Mesenchymal stem cell (in vitro differentiated cells and primary cell): ENCODE measurements around the gene TENM4.

Experiments
- DNase-seq: peaks from one replicate; pipeline ENCODE4 v3.0.0-alpha.2; 2013
- H2AFZ ChIP-seq: one replicate; pipeline ENCODE4 v1.6.1; 2013; ENCODE audit warnings: low read depth, mild to moderate bottlenecking, control low read depth, inconsistent platforms, low read length, moderate library complexity
- H2AK5ac ChIP-seq: 2 replicates; pipeline ENCODE4 v1.6.1; 2013; ENCODE audit warnings: low read length, moderate library complexity, mild to moderate bottlenecking, inconsistent platforms; ENCODE audit not compliant: severe bottlenecking
- H2BK120ac ChIP-seq: one replicate; pipeline ENCODE4 v1.6.1; 2013; ENCODE audit warnings: low read depth, mild to moderate bottlenecking, inconsistent platforms, low read length, moderate library complexity
- H2BK12ac ChIP-seq, 2 experiments: one replicate each; pipeline ENCODE4 v1.6.1; 2013; ENCODE audit warnings: inconsistent platforms in 2 of 2, low read length in 2 of 2, mild to moderate bottlenecking in 2 of 2, moderate library complexity in 2 of 2, control low read depth in 1 of 2
- H2BK15ac ChIP-seq: one replicate; pipeline ENCODE4 v1.6.1; 2013; ENCODE audit warnings: mild to moderate bottlenecking, low read depth, inconsistent platforms; ENCODE audit not compliant: poor library complexity, severe bottlenecking
- H2BK5ac ChIP-seq: 2 replicates; pipeline ENCODE4 v1.6.1; 2013; ENCODE audit warnings: low read depth, mild to moderate bottlenecking, low read length, control low read depth, inconsistent platforms; ENCODE audit not compliant: poor library complexity, severe bottlenecking
- H3K14ac ChIP-seq, 2 experiments: one replicate each; pipeline ENCODE4 v1.6.1; 2013; ENCODE audit warnings: inconsistent platforms in 2 of 2, low read length in 2 of 2, control low read depth in 1 of 2, mild to moderate bottlenecking in 1 of 2, moderate library complexity in 1 of 2
- H3K18ac ChIP-seq, 2 experiments: one replicate each; pipeline ENCODE4 v1.6.1; 2013; ENCODE audit warnings: inconsistent platforms in 2 of 2, low read length in 2 of 2, control low read depth in 1 of 2, low read depth in 1 of 2, mild to moderate bottlenecking in 1 of 2
- H3K23ac ChIP-seq, 2 experiments: one replicate each; pipeline ENCODE4 v1.6.1; 2013; ENCODE audit warnings: inconsistent platforms in 2 of 2, low read length in 2 of 2, mild to moderate bottlenecking in 2 of 2, moderate library complexity in 2 of 2, control low read depth in 1 of 2
- H3K27ac ChIP-seq: 2 replicates; pipeline ENCODE4 v1.5.1; 2013; ENCODE audit warnings: mild to moderate bottlenecking, moderate library complexity, low read length, control low read depth, inconsistent platforms; ENCODE audit not compliant: poor library complexity, severe bottlenecking
- H3K27me3 ChIP-seq, 2 experiments: 2 replicates each; pipeline versions ENCODE4 v1.6.1 to v1.7.0; 2013; ENCODE audit warnings: low read length in 2 of 2, mild to moderate bottlenecking in 2 of 2, moderate library complexity in 2 of 2, control low read depth in 1 of 2, inconsistent platforms in 1 of 2; ENCODE audit not compliant: control insufficient read depth in 1 of 2, insufficient read depth in 1 of 2
- H3K36me3 ChIP-seq, 2 experiments: 2 replicates each; pipeline versions ENCODE4 v1.6.1 to v1.7.0; 2013; ENCODE audit warnings: low read length in 2 of 2, control low read depth in 1 of 2, inconsistent platforms in 1 of 2, low read depth in 1 of 2, mild to moderate bottlenecking in 1 of 2; ENCODE audit not compliant: insufficient read depth in 2 of 2, control insufficient read depth in 1 of 2
- H3K4ac ChIP-seq, 2 experiments: one replicate each; pipeline ENCODE4 v1.6.1; 2013; ENCODE audit warnings: inconsistent platforms in 2 of 2, low read length in 2 of 2, mild to moderate bottlenecking in 2 of 2, moderate library complexity in 2 of 2, control low read depth in 1 of 2, low read depth in 1 of 2
- H3K4me1 ChIP-seq: 2 replicates; pipeline ENCODE4 v1.6.1; 2013; ENCODE audit warnings: low read depth, low read length, control low read depth; ENCODE audit not compliant: control insufficient read depth, insufficient read depth
- H3K4me2 ChIP-seq: 2 replicates; pipeline ENCODE4 v1.6.1; 2013; ENCODE audit warnings: low read length, mild to moderate bottlenecking, inconsistent platforms; ENCODE audit not compliant: poor library complexity, severe bottlenecking
- H3K4me3 ChIP-seq, 2 experiments: 2 replicates each; pipeline versions ENCODE4 v1.5.1 to v1.7.0; 2013; ENCODE audit warnings: low read length in 2 of 2, mild to moderate bottlenecking in 2 of 2, control low read depth in 1 of 2, low read depth in 1 of 2; ENCODE audit not compliant: insufficient read depth in 1 of 2
- H3K79me1 ChIP-seq: replicated peaks from 2 replicates; pipeline ENCODE4 v1.6.1; 2013; ENCODE audit warnings: mild to moderate bottlenecking, control low read depth, low read length, inconsistent platforms; ENCODE audit not compliant: poor library complexity, severe bottlenecking
- H3K9ac ChIP-seq: 2 replicates; pipeline ENCODE4 v1.7.0; 2013; ENCODE audit warnings: mild to moderate bottlenecking, low read length, moderate library complexity
- H3K9me3 ChIP-seq: 2 replicates; pipeline ENCODE4 v1.7.0; 2013; ENCODE audit warnings: mild to moderate bottlenecking, low read length; ENCODE audit not compliant: control insufficient read depth
- H4K8ac ChIP-seq: one replicate; pipeline ENCODE4 v1.6.1; 2013; ENCODE audit warnings: inconsistent platforms, mild to moderate bottlenecking, low read length, moderate library complexity
- H4K91ac ChIP-seq: one replicate; pipeline ENCODE4 v1.6.1; 2013; ENCODE audit warnings: mild to moderate bottlenecking, low read length, inconsistent platforms
- WGBS: methylation state at CpG from one replicate; pipeline ENCODE4 v1.1.7; 2013; ENCODE audit warnings: mixed read lengths; 5-methylcytosine and 5-hydroxymethylcytosine counted together

Gene TENM4

DNA sequence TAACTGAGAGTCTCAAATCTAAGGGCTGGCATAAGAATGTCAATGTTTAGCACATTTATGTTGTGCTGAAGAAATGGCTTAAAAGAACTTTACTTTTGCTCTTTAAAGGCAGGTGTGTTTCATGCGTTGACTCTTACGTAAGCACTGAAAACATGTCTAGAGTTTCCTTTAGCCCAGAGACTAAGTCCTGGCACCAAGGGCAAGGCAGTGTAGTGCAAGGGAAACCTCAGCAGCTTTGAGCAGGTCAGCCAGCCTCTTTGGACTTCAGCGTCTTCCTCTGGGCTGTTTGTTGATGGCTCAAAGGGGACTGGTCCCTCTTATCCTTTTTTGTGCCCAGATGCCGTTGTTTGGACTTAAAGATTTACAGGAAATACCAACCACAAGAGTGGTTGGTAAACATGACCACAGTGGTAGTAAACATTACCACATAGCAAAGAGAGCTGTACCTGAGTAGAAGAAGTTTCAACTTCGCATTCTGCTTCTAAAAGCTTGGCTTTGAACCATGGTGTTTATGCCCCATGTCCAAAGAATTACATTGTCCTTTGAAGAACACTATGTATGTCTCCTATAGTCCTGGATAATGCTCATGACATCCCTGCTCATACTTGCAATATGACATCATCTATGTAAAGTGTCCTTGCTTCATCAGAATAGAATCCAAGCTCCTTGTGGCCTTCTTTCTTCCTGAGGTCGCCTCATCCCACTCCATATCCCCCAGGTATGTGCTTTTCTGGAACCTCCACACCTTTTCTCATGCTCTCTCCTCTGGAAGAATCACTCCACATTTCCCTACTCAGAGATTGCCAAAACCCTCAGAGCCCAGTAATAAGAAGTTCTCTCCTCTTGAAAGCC lies 23.5 kb downstream of the TENM4 start:
- H2AFZ ChIP-seq, result no peak overlapping the region
- WGBS, result 63% methylated on average over 6 of the region's 6 CpGs
- no peak overlapping the region for H3K18ac ChIP-seq

DNA sequence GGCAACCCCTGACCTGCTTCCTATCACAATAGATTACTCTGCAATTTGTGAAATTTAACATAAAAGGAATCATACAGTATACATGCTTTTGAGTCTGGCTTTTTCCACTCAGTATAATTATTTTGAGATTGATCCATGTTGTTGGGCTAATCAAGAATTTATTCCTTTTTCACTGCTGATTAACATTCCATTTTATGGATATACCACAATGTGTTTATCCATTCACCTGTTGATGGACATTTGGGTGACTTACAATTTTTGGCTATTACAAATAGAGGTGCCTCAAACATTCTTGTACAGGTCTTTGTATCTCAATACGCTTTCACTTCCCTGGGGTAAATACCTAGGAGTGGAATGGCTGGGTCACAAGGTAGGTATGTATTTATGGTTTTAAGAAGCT lies 24.9 kb downstream of the TENM4 start:
- WGBS, result 100% methylated on average over 1 of the region's 1 CpG
- no peak overlapping the region for H2BK5ac ChIP-seq
- no peak overlapping the region for H2AFZ ChIP-seq
- H4K91ac ChIP-seq, result no peak overlapping the region
- no peaks in the 10 kb centered on the region for H3K36me3 ChIP-seq
- no peaks in the 10 kb centered on the region for H3K27me3 ChIP-seq
- H3K27ac ChIP-seq, result no peak overlapping the region
- H2BK12ac ChIP-seq, result no peak overlapping the region
- no peak overlapping the region for H3K14ac ChIP-seq
- H2BK15ac ChIP-seq, result no peak overlapping the region
- no peak overlapping the region for H2BK120ac ChIP-seq
- DNase-seq, result no peak
- no peaks in the 10 kb centered on the region for H3K79me1 ChIP-seq
- no peak overlapping the region for H2AK5ac ChIP-seq
- no peak overlapping the region for H3K23ac ChIP-seq
- H3K18ac ChIP-seq, result no peak overlapping the region
- no peak overlapping the region for H3K4me3 ChIP-seq
- H4K8ac ChIP-seq, result no peak overlapping the region
- no peak overlapping the region for H3K4me2 ChIP-seq
- H3K4ac ChIP-seq, result no peak overlapping the region
- no peak overlapping the region for H3K9ac ChIP-seq
- H3K4me1 ChIP-seq, result peaks cover 12% of the 10 kb centered on the region
- H3K9me3 ChIP-seq, result peaks cover 4% of the 10 kb centered on the region

More for the DNA sequence above, 23.5 kb downstream of the TENM4 start:
- Histone ChIP-seq H3K9me3 (peaks cover 4% of the 10 kb centered on the region), H3K9ac (no peak overlapping the region), H3K79me1 (no peaks in the 10 kb centered on the region), H2BK12ac (no peak overlapping the region), H3K4me1 (peaks cover 12% of the 10 kb centered on the region), H2AK5ac (no peak overlapping the region), H3K4me3 (no peak overlapping the region), H3K36me3 (no peaks in the 10 kb centered on the region), H3K4ac (no peak overlapping the region), H2BK5ac (no peak overlapping the region), H4K91ac (no peak overlapping the region), H3K23ac (no peak overlapping the region), H2BK120ac (no peak overlapping the region), H3K27ac (no peak overlapping the region), H4K8ac (no peak overlapping the region), H3K14ac (no peak overlapping the region), H3K27me3 (no peaks in the 10 kb centered on the region), H3K4me2 (no peak overlapping the region), H2BK15ac (no peak overlapping the region)
- peak; percentile 29 for DNase-seq

DNA sequence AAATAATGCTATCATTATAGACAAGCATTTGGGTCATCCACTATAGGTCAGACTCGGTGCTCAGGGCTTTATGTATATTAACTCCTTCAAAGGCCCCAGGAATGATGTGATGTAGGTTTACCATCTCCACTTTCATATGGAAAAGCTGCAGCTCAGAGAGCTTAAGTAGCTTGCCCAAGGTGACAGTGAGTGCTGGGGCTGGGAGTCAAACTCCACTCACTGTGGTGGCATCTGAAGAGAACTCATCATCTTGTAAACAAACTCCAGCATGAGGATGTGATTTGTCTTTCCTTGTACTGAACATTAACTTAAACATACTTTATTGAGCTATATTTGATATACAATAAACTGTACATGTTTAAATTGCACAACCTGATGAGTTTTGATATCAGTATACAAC lies 25.4 kb downstream of the TENM4 start:
- Histone ChIP-seq H2BK15ac (no peak overlapping the region), H3K14ac (no peak overlapping the region), H4K91ac (no peak overlapping the region), H2BK5ac (no peak overlapping the region), H3K79me1 (no peaks in the 10 kb centered on the region), H3K36me3 (no peaks in the 10 kb centered on the region), H4K8ac (no peak overlapping the region), H3K4ac (no peak overlapping the region), H2AK5ac (no peak overlapping the region), H2BK120ac (no peak overlapping the region), H3K4me3 (peak overlapping the region in 1 of 2 experiments; percentile 47), H2AFZ (no peak overlapping the region), H3K23ac (no peak overlapping the region), H3K4me2 (no peak overlapping the region), H3K9ac (peak overlapping the region; percentile 61), H3K4me1 (peaks cover 12% of the 10 kb centered on the region), H3K27ac (peak overlapping the region; percentile 71), H3K9me3 (peaks cover 4% of the 10 kb centered on the region), H3K18ac (no peak overlapping the region), H3K27me3 (no peaks in the 10 kb centered on the region), H2BK12ac (no peak overlapping the region)
- peak; percentile 30 for DNase-seq
- WGBS, result 50% methylated on average over 1 of the region's 1 CpG

DNA sequence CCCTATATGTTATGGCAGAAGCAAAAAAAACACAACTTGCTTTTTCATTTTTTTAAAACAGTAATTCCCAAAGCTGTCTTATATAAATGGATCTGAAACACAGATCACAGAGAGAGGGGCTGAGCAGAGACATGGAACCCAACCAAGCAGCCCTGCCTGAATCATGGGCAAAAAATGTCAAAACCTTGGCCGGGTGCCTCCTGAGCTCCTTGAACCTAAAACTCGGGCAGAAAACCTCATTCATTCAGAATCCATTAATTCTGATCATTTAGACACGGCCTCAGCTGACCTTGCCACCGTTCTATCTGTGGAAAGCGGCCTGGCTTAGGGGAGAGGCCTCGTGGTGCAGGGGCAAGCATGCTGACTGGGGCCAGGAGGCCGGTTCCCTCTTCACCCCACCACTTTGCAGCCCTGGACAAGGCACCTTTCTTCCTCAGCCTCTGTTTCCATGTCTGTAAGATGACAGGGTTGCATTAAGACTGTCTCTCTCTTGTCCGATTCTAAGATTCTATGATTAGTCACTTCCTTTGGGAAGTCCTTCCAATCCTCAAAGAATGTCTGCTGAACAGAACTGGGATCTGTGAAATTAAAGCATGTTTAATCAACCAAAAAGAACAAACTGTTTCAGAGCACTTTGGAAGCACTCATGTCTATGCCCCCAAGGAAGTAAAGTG lies 26.0 kb downstream of the TENM4 start:
- no peak overlapping the region for H4K8ac ChIP-seq
- peaks cover 12% of the 10 kb centered on the region for H3K4me1 ChIP-seq
- no peak overlapping the region for H2AK5ac ChIP-seq
- no peaks in the 10 kb centered on the region for H3K36me3 ChIP-seq
- H2BK12ac ChIP-seq, result peak overlapping the region in 1 of 2 experiments; percentile 47
- no peak overlapping the region for H3K14ac ChIP-seq
- H3K18ac ChIP-seq, result peak overlapping the region; percentile 3 to 69
- H2BK15ac ChIP-seq, result no peak overlapping the region
- peak overlapping the region; percentile 71 for H3K27ac ChIP-seq
- H3K4me3 ChIP-seq, result peak overlapping the region in 1 of 2 experiments; percentile 47
- H3K79me1 ChIP-seq, result no peaks in the 10 kb centered on the region
- peak overlapping the region; percentile 61 for H3K9ac ChIP-seq
- H3K27me3 ChIP-seq, result no peaks in the 10 kb centered on the region
- peak overlapping the region; percentile 9 for H2BK120ac ChIP-seq
- H2AFZ ChIP-seq, result peak overlapping the region; percentile 11
- H3K4ac ChIP-seq, result peak overlapping the region in 1 of 2 experiments; percentile 47
- no peak overlapping the region for H4K91ac ChIP-seq
- peak; percentile 65 for DNase-seq
- H3K4me2 ChIP-seq, result no peak overlapping the region
- no peak overlapping the region for H3K23ac ChIP-seq
- 15% methylated on average over 6 of the region's 8 CpGs for WGBS
- H3K9me3 ChIP-seq, result peaks cover 4% of the 10 kb centered on the region
- no peak overlapping the region for H2BK5ac ChIP-seq
